ENCODE measurements around the gene R3HDM4.

Gene R3HDM4

GRCh38 chr19:952049-952679 lies 39.1 kb upstream of the R3HDM4 start:
- H3K4me1 ChIP-seq (ENCODE audit: insufficient read depth, low read length, poor library complexity, severe bottlenecking), result no peaks in the 10 kb centered on the region
- no peak overlapping the region for H3K4me2 ChIP-seq (ENCODE audit: low read depth, low read length, poor library complexity, severe bottlenecking)
- H3K9me3 ChIP-seq (ENCODE audit: insufficient read depth, low read depth, low read length), result no peaks in the 10 kb centered on the region
- H3K9me2 ChIP-seq (replicated peaks; ENCODE audit: low read depth, low read length), result no peaks in the 10 kb centered on the region
- TF ChIP-seq EZH2phosphoT487 (IDR thresholded peaks at IDR 0.05; ENCODE audit: borderline replicate concordance), result no peak
- TF ChIP-seq, protein P1, sequence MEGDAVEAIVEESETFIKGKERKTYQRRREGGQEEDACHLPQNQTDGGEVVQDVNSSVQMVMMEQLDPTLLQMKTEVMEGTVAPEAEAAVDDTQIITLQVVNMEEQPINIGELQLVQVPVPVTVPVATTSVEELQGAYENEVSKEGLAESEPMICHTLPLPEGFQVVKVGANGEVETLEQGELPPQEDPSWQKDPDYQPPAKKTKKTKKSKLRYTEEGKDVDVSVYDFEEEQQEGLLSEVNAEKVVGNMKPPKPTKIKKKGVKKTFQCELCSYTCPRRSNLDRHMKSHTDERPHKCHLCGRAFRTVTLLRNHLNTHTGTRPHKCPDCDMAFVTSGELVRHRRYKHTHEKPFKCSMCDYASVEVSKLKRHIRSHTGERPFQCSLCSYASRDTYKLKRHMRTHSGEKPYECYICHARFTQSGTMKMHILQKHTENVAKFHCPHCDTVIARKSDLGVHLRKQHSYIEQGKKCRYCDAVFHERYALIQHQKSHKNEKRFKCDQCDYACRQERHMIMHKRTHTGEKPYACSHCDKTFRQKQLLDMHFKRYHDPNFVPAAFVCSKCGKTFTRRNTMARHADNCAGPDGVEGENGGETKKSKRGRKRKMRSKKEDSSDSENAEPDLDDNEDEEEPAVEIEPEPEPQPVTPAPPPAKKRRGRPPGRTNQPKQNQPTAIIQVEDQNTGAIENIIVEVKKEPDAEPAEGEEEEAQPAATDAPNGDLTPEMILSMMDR (conservative IDR thresholded peaks at IDR 0.05; ENCODE audit: low read length), result no peak
- no peak overlapping the region for H3K9ac ChIP-seq (ENCODE audit: low read depth, low read length, poor library complexity, severe bottlenecking)
- H4K20me1 ChIP-seq (ENCODE audit: insufficient read depth, low read length, poor library complexity, severe bottlenecking), result peaks cover 2% of the 10 kb centered on the region
- H3K36me3 ChIP-seq (ENCODE audit: insufficient read depth, low read length), result peaks cover 3% of the 10 kb centered on the region; the same call in 1 of the 2 replicates
- no peaks in the 10 kb centered on the region for H3K27me3 ChIP-seq (ENCODE audit: insufficient read depth, low read length, poor library complexity, severe bottlenecking)
- peaks cover 27% of the 10 kb centered on the region; the same call in 1 of the 2 replicates for H3K79me2 ChIP-seq (ENCODE audit: insufficient read depth, low read length)
- no peak overlapping the region for H2AFZ ChIP-seq (ENCODE audit: low read length)
- no peaks in the 10 kb centered on the region for H3F3A ChIP-seq (ENCODE audit: low read depth)
- H3K4me3 ChIP-seq (ENCODE audit: low read length, poor library complexity, severe bottlenecking), result no peak overlapping the region

- peaks cover 27% of the 10 kb centered on the region; the same call in 1 of the 2 replicates for H3K79me2 ChIP-seq (ENCODE audit: insufficient read depth, low read length)
- H3F3A ChIP-seq (ENCODE audit: low read depth), result no peaks in the 10 kb centered on the region
- no peak overlapping the region for H3K4me2 ChIP-seq (ENCODE audit: low read depth, low read length, poor library complexity, severe bottlenecking)
- H3K4me3 ChIP-seq (ENCODE audit: low read length, poor library complexity, severe bottlenecking), result no peak overlapping the region
- no peaks in the 10 kb centered on the region for H3K4me1 ChIP-seq (ENCODE audit: insufficient read depth, low read length, poor library complexity, severe bottlenecking)
- TF ChIP-seq, protein P1 (conservative IDR thresholded peaks at IDR 0.05; ENCODE audit: low read length), result no peak
- TF ChIP-seq EZH2phosphoT487 (IDR thresholded peaks at IDR 0.05; ENCODE audit: borderline replicate concordance), result no peak
- H3K9me3 ChIP-seq (ENCODE audit: insufficient read depth, low read depth, low read length), result no peaks in the 10 kb centered on the region
- peaks cover 3% of the 10 kb centered on the region; the same call in 1 of the 2 replicates for H3K36me3 ChIP-seq (ENCODE audit: insufficient read depth, low read length)
- peaks cover 2% of the 10 kb centered on the region for H4K20me1 ChIP-seq (ENCODE audit: insufficient read depth, low read length, poor library complexity, severe bottlenecking)
- H3K9me2 ChIP-seq (replicated peaks; ENCODE audit: low read depth, low read length), result no peaks in the 10 kb centered on the region
- H2AFZ ChIP-seq (ENCODE audit: low read length), result no peak overlapping the region
- H3K9ac ChIP-seq (ENCODE audit: low read depth, low read length, poor library complexity, severe bottlenecking), result no peak overlapping the region
- no peaks in the 10 kb centered on the region for H3K27me3 ChIP-seq (ENCODE audit: insufficient read depth, low read length, poor library complexity, severe bottlenecking)
Measured at GRCh38 chr19:950352-951066, 37.5 kb upstream of the R3HDM4 start.

GRCh38 chr19:948842-949496 lies 36.0 kb upstream of the R3HDM4 start:
- Histone ChIP-seq H3K4me3 (ENCODE audit: low read length, poor library complexity, severe bottlenecking) (no peak overlapping the region), H4K20me1 (ENCODE audit: insufficient read depth, low read length, poor library complexity, severe bottlenecking) (peaks cover 6% of the 10 kb centered on the region), H3K4me2 (ENCODE audit: low read depth, low read length, poor library complexity, severe bottlenecking) (no peak overlapping the region), H3K36me3 (ENCODE audit: insufficient read depth, low read length) (peaks cover 3% of the 10 kb centered on the region; the same call in 1 of the 2 replicates), H3K9me2 (replicated peaks; ENCODE audit: low read depth, low read length) (no peaks in the 10 kb centered on the region), H3K4me1 (ENCODE audit: insufficient read depth, low read length, poor library complexity, severe bottlenecking) (no peaks in the 10 kb centered on the region), H3K9me3 (ENCODE audit: insufficient read depth, low read depth, low read length) (no peaks in the 10 kb centered on the region), H3K9ac (ENCODE audit: low read depth, low read length, poor library complexity, severe bottlenecking) (no peak overlapping the region), H3K79me2 (ENCODE audit: insufficient read depth, low read length) (peaks cover 15% of the 10 kb centered on the region; the same call in 1 of the 2 replicates), H3K27me3 (ENCODE audit: insufficient read depth, low read length, poor library complexity, severe bottlenecking) (no peaks in the 10 kb centered on the region), H3F3A (ENCODE audit: low read depth) (no peaks in the 10 kb centered on the region), H2AFZ (ENCODE audit: low read length) (no peak overlapping the region)
- TF ChIP-seq EZH2phosphoT487 (IDR thresholded peaks at IDR 0.05; ENCODE audit: borderline replicate concordance), result no peak
- TF ChIP-seq, protein P1 (conservative IDR thresholded peaks at IDR 0.05; ENCODE audit: low read length), result no peak

Measured in Loucy (cell line).